Small intestine (tissue), 7 donors: ENCODE results near the gene CSPG4. TPM values are rescaled to one million over a fixed set of nuclear protein-coding genes. Genes with fewer than 3 reads are reported as not detected.
"Not testable (repeated sequence)": the region's sequence is repeated elsewhere in the genome, so short reads cannot be mapped to it uniquely, and the experiment has no call there.

Experiments
- DNase-seq, 2 donors: peaks; one replicate each; pipeline versions ENCODE4 v3.0.0 to v3.0.0-alpha.2; 2013
- FAIRE-seq: peaks from 2 replicates; lab custom pipeline; 2012; peaks lifted over from hg19 to GRCh38; lab: Jason Lieb, UNC
- H3K27ac ChIP-seq, 3 donors: one replicate each; pipeline ENCODE4 v1.5.1; 2013; ENCODE audit warnings: low read length in 2 of 3, mild to moderate bottlenecking in 2 of 3, control low read depth in 1 of 3, inconsistent platforms in 1 of 3, low read depth in 1 of 3, moderate library complexity in 1 of 3
- H3K27me3 ChIP-seq, 3 donors: one replicate each; pipeline ENCODE4 v1.6.1; 2013; ENCODE audit warnings: low read length in 3 of 3, inconsistent platforms in 1 of 3; ENCODE audit not compliant: control insufficient read depth in 3 of 3, insufficient read depth in 3 of 3
- H3K36me3 ChIP-seq, 3 donors: one replicate each; pipeline ENCODE4 v1.6.1; 2013; ENCODE audit warnings: low read length in 3 of 3, inconsistent platforms in 1 of 3, low read depth in 1 of 3, mild to moderate bottlenecking in 1 of 3, moderate library complexity in 1 of 3; ENCODE audit not compliant: control insufficient read depth in 3 of 3, insufficient read depth in 2 of 3
- H3K4me1 ChIP-seq, 3 donors: one replicate each; pipeline ENCODE4 v1.6.1; 2013; ENCODE audit warnings: low read length in 2 of 3, inconsistent platforms in 1 of 3, low read depth in 1 of 3, mild to moderate bottlenecking in 1 of 3, moderate library complexity in 1 of 3; ENCODE audit not compliant: control insufficient read depth in 3 of 3, insufficient read depth in 2 of 3
- H3K4me3 ChIP-seq, 3 donors: one replicate each; pipeline ENCODE4 v1.5.1; 2013; ENCODE audit warnings: low read length in 3 of 3, control low read depth in 1 of 3, inconsistent platforms in 1 of 3, low read depth in 1 of 3, mild to moderate bottlenecking in 1 of 3, moderate library complexity in 1 of 3
- H3K9me3 ChIP-seq, 2 donors: one replicate each; pipeline ENCODE4 v1.6.1; 2013; ENCODE audit warnings: low read depth in 1 of 2, low read length in 1 of 2; ENCODE audit not compliant: control insufficient read depth in 2 of 2, insufficient read depth in 1 of 2
- WGBS, 3 donors: extraction: QIAGEN DNeasy Blood & Tissue Kit; methylation state at CpG; one replicate each; pipeline ENCODE4 v1.1.7; 2013; 5-methylcytosine and 5-hydroxymethylcytosine counted together
- polyA plus RNA-seq, 4 donors: library from polyadenylated mRNA; stranded (reverse) in 3 of 4; unstranded in 1 of 4; fragments of 200-250 nt in 3 of 4; fragments of 120-200 nt in 1 of 4; gene quantifications; one replicate each; pipeline versions ENCODE4 v1.2.1 to v1.2.3, GENCODE V29; 2013
- donor health status: healthy with polysubstance abuse.
- donor health status: control.
- donor health status: control.
- donor health status: Bipolar disorder and iron deficiency.
- donor health status: healthy.

The CSPG4 gene
- polyA plus RNA-seq, 4 donors, result 0.22 to 7.2 (median 2.5) TPM

DNA sequence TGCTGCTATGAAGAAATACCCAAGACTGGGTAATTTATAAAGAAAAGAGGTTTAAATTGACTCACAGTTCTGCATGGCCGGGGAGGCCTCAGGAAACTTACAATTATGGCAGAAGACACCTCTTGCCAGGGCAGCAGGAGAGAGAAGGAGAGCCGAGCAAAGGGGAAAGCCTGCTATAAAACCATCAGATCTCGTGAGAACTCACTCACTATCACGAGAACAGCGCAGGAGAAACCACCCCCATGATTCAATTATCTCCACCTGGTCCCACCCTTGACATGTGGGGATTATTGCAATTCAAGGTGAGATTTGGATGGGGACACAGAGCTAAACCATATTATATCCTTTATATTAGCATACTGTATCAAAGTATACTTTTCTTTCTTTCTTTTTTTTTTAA, 42.2 kb upstream of the CSPG4 start:
- H3K27me3 ChIP-seq, H3K4me3 ChIP-seq, H3K4me1 ChIP-seq, H3K27ac ChIP-seq, DNase-seq, H3K36me3 ChIP-seq, FAIRE-seq, H3K9me3 ChIP-seq: not testable (repeated sequence)
- 69 to 77% (median 72%) methylated on average over 5 of the region's 5 CpGs for WGBS, 3 donors

DNA sequence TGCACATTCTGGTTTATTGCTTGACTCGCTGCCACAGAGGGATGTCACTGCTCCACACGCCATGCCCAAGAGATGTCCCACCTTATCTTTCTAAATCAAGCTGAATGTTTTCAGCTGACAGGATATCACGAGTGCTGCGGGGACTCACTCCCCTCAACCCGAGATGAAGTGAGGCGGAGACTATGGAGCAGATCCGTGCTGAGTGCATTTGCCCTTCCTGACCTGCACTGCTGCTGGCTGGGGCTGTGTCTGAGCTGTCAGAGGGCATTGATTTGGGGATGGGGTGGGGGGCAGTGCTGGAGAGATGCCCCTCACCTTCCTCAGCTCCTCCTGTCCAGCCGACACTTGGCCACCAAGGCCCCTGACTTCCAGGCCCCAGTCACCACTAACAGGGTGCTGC, 40.5 kb upstream of the CSPG4 start:
- Histone ChIP-seq H3K9me3 (no peaks in the 10 kb centered on the region), H3K36me3 (no peaks in the 10 kb centered on the region), H3K4me3 (no peak overlapping the region), H3K27ac (no peak overlapping the region), H3K4me1 (no peaks in the 10 kb centered on the region), H3K27me3 (no peaks in the 10 kb centered on the region)
- DNase-seq (no peak), FAIRE-seq (no peak)
- 74 to 91% (median 80%) methylated on average over 8 of the region's 8 CpGs for WGBS, 3 donors

DNA sequence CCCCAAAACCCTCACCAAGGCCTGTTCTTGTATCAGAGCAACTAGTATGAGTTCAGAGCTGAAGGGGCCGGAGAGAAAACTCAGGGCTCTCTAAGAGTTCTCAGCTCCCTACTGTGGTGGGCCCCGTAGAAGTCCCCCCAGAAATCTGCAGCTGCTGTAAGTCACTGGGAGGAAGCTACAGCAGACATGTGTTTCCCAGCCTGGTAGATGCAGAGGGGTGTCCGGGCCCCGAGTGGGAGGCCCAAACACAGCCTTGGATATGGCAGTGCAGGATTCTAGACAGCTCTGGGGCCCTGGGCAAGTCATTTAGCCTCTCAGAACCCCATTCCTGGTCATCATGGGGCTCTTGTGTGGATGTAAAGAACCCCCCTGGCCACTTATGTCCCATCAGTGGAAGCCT, 39.2 kb upstream of the CSPG4 start:
- Histone ChIP-seq H3K4me3 (no peak overlapping the region), H3K27ac (no peak overlapping the region), H3K27me3 (no peaks in the 10 kb centered on the region), H3K9me3 (no peaks in the 10 kb centered on the region), H3K4me1 (no peaks in the 10 kb centered on the region), H3K36me3 (no peaks in the 10 kb centered on the region)
- FAIRE-seq (no peak), DNase-seq (no peak)
- WGBS, 3 donors, result 78 to 87% (median 82%) methylated on average over 4 of the region's 4 CpGs

DNA sequence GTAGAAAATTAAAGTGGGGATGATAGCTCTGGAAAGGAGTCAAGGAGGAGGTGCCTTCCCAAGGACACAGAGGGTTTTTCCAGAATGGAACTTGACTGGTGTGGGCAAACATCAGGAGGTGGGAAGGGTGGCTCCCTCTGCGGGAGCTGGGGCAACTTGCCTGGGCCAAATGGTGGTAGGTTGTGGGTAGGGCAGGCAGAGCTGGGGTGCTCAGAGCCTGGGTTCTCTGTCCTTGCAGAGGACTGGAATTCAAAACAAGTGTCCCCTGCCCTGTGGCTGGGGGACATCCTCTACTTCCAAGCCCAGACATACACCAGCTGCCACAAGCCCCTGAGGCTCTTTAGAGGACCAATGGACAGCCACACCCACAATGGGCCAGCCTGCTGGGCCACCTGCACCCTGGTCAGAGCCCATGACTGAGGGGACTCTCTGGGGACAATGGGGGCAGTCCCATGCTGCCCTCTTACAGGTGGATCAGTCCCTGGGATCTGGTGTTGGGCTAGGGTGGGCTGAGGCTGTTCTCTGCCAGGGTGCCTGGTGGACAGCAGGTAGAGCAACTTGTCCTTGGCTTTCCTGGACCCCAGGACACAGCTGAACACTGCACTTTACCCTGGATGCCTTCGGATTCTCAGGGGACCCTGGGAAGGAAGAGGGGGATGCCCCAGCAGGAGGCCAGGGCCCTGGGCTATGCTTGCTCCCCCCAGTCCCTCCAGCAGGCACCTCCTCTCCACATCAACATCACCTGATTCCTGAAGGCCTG, 38.6 kb upstream of the CSPG4 start:
- no peak for FAIRE-seq
- Histone ChIP-seq H3K36me3 (no peaks in the 10 kb centered on the region), H3K4me3 (no peak overlapping the region), H3K27ac (no peak overlapping the region), H3K4me1 (no peaks in the 10 kb centered on the region), H3K9me3 (no peaks in the 10 kb centered on the region), H3K27me3 (no peaks in the 10 kb centered on the region)
- no peak for DNase-seq
- WGBS, 3 donors, result 48 to 67% (median 61%) methylated on average over 2 of the region's 2 CpGs

DNA sequence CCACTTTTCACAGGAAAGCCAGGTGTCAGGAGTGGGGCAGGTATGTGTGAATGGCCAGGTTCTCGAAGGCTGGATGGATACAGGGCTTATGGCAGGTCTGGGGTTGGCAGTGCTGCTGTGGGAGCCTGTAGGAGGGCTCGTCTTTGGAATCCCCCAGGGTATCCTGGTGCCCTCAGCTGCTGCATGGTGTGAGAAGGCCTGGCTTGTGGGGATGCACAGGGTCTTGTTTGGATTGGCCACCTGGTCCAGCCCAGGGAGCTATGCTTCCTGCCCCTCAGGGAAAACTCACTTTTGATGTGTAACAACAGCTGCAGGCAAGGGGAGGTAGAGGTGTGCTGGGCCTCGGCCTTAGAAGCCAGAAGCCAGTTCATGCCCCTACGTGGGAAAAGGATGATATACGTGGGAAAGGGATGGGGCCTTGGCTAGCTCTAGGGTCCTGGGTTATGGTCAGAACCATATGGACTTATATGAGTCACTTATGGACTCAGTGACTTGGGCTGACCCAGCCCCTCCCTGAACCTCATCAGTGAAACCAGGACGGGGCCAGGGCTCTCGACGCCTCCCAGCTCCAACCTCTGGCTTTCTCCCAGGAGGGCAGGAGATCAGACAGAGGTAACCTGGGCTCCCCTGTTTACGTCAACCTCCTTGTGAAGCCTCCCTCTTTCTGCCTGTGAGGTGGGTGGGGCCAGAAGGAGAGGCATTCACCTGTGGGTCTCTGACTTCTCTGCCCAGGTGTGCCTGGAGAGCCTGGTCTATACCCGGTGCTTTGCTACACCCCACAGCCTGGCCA, 37.8 kb upstream of the CSPG4 start:
- WGBS, 3 donors, result 65 to 85% (median 78%) methylated on average over 10 of the region's 10 CpGs
- DNase-seq, result no peak
- no peaks in the 10 kb centered on the region for H3K36me3 ChIP-seq
- no peak for FAIRE-seq
- H3K9me3 ChIP-seq, result no peaks in the 10 kb centered on the region
- no peak overlapping the region for H3K4me3 ChIP-seq
- H3K27ac ChIP-seq, result no peak overlapping the region
- H3K27me3 ChIP-seq, result no peaks in the 10 kb centered on the region
- no peaks in the 10 kb centered on the region for H3K4me1 ChIP-seq

DNA sequence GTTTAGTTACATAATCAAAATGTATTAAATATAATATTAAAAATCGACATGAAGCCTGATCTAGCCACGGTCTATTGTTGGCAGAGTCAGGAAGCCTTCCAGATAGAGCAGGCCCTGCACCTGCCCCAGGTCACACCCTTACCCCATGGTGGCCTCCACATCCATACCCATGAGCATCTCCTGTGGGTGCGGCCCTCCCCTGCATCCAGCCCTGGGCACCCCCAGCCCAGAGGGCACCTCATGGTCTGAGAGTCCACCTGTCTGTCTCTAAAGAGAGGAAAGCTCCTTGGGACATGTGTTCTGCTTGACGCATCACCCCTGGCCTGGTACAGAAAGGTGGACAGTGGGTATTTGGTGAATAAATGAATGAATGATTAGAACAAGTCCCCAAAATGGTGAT, 37.2 kb upstream of the CSPG4 start:
- DNase-seq (no peak), FAIRE-seq (no peak)
- 90 to 95% (median 90%) methylated on average over 4 of the region's 4 CpGs for WGBS, 3 donors
- no peaks in the 10 kb centered on the region for H3K27me3 ChIP-seq
- H3K9me3 ChIP-seq, result no peaks in the 10 kb centered on the region
- no peak overlapping the region for H3K4me3 ChIP-seq
- no peaks in the 10 kb centered on the region for H3K4me1 ChIP-seq
- H3K36me3 ChIP-seq, result no peaks in the 10 kb centered on the region
- H3K27ac ChIP-seq, result no peak overlapping the region

DNA sequence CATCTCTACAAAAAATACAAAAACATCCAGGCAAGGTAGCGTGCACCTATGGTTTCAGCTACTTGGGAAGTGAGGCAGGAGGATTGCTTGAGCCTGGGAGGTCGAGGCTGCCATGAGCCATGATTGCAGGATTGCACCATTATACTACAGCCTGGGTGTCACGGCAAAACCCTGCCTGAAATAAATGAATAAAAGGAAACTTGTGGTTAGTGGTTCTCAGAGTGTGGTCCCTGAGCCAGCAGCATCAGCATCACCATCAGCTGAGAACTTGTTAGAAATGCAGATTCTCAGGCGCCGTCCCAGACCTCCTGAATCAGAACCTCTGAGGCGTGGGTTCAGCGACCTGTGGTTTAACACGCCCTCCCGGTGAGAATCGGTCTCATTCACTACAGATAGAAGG, 36.2 kb upstream of the CSPG4 start:
- not testable (repeated sequence) for H3K36me3 ChIP-seq, DNase-seq, H3K4me1 ChIP-seq

DNA sequence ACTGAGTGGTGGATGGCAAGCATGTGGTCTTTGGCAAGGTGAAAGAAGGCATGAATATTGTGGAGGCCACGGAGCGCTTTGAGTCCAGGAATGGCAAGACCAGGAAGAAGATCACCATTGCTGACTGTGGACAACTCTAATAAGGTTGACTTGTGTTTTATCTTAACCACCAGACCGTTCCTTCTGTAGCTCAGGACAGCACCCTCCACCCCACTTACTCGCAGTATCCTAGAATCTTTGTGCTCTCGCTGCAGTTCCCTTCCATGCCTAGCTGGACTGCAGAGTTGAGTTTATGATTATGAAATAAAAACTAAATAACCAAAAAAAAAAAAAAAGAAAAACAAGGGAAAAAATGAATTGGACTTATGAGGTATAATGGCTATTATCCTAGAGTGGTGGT, 34.5 kb upstream of the CSPG4 start:
- H3K4me3 ChIP-seq, H3K4me1 ChIP-seq, H3K27me3 ChIP-seq, FAIRE-seq, H3K36me3 ChIP-seq, DNase-seq, H3K27ac ChIP-seq, H3K9me3 ChIP-seq: not testable (repeated sequence)
- WGBS, 3 donors, result 89 to 96% (median 91%) methylated on average over 5 of the region's 5 CpGs

More for the DNA sequence above, 36.2 kb upstream of the CSPG4 start:
- H3K9me3 ChIP-seq, H3K27ac ChIP-seq, FAIRE-seq, H3K27me3 ChIP-seq, H3K4me3 ChIP-seq: not testable (repeated sequence)
- WGBS, 3 donors, result 64 to 78% (median 75%) methylated on average over 5 to 8 of the region's 10 CpGs
